NCI-H2227 treated with DMSO at 0.1 percent for 48 hours (cell line): Measurements from ENCODE around the gene MKI67.
A peak's percentile ranks its signal among the peaks of the same experiment; 100 is the strongest.

Source experiments
- DNase-seq: peaks from one replicate; lab custom pipeline; 2025; lab: John Stamatoyannopoulos, UW

MKI67 gene

GRCh38 chr10:128081720-128082119, 44.5 kb downstream of the MKI67 start:
- no peak for DNase-seq

GRCh38 chr10:128081222-128081621, 45.0 kb downstream of the MKI67 start:
- no peak for DNase-seq

- DNase-seq: no peak
These were observed 45.6 kb downstream of the MKI67 start for GRCh38 chr10:128080641-128081040.

GRCh38 chr10:128080231-128080630, 46.0 kb downstream of the MKI67 start:
- no peak for DNase-seq

- no peak for DNase-seq
These were observed 47.9 kb downstream of the MKI67 start for GRCh38 chr10:128078136-128078969.

- no peak for DNase-seq
These were observed 48.9 kb downstream of the MKI67 start for GRCh38 chr10:128077155-128077875.

GRCh38 chr10:128074589-128074988, 51.6 kb downstream of the MKI67 start:
- no peak for DNase-seq

- no peak for DNase-seq
These were observed 52.3 kb downstream of the MKI67 start for GRCh38 chr10:128073890-128074289.

GRCh38 chr10:128072941-128073645, 53.1 kb downstream of the MKI67 start:
- no peak for DNase-seq

GRCh38 chr10:128072046-128072445, 54.2 kb downstream of the MKI67 start:
- no peak for DNase-seq

- DNase-seq: no peak
These were observed 54.8 kb downstream of the MKI67 start for GRCh38 chr10:128071417-128071782.

GRCh38 chr10:128070721-128071416, 55.4 kb downstream of the MKI67 start:
- no peak for DNase-seq

GRCh38 chr10:128070161-128070560, 56.1 kb downstream of the MKI67 start:
- DNase-seq: no peak

- peak; percentile 53 for DNase-seq
These were observed 56.7 kb downstream of the MKI67 start for GRCh38 chr10:128069351-128070051.

GRCh38 chr10:128068398-128069285, 57.6 kb downstream of the MKI67 start:
- DNase-seq: no peak

- no peak for DNase-seq
These were observed 58.4 kb downstream of the MKI67 start for GRCh38 chr10:128067691-128068397.

GRCh38 chr10:128066870-128067382, 59.3 kb downstream of the MKI67 start:
- no peak for DNase-seq

GRCh38 chr10:128065881-128066534, 60.2 kb downstream of the MKI67 start:
- DNase-seq: no peak

- no peak for DNase-seq
These were observed 61.1 kb downstream of the MKI67 start for GRCh38 chr10:128064970-128065580.
